Stimulated activated naive B cell treated with anti-CD40 and anti-IgM and Interleukin-4, amounts not matched to agents 10 μg/mL and 1 μg/mL and 100 μg/mL, for 72 hours (primary cell): ENCODE results near the gene ATXN7L1.
A peak's percentile ranks its signal among the peaks of the same experiment; 100 is the strongest.
"Not testable (repeated sequence)": the region's sequence is repeated elsewhere in the genome, so short reads cannot be mapped to it uniquely, and the experiment has no call there.

ENCODE experiments used
- ATAC-seq, 2 donors: fragments of 150-1000 bp; cut with Tn5 transposase; replicated peaks; 2 replicates each; pipeline ENCODE4 v1.10.0; 2021; ENCODE audit warnings: moderate library complexity in 1 of 2
- DNase-seq: peaks from one replicate; pipeline ENCODE4 v3.0.0; 2021
- H3K27ac Mint-ChIP-seq: one replicate; pipeline ENCODE4 v1.8.0; 2022; ENCODE audit warnings: mild to moderate bottlenecking, mixed read lengths
- H3K27me3 Mint-ChIP-seq, 2 donors: one replicate each; pipeline ENCODE4 v1.8.0; 2022; ENCODE audit warnings: mixed read lengths in 2 of 2
- H3K36me3 Mint-ChIP-seq, 2 donors: one replicate each; pipeline ENCODE4 v1.8.0; 2022; ENCODE audit warnings: mixed read lengths in 2 of 2, mild to moderate bottlenecking in 1 of 2
- H3K4me1 Mint-ChIP-seq, 2 donors: one replicate each; pipeline ENCODE4 v1.8.0; 2022; ENCODE audit warnings: mixed read lengths in 2 of 2, mild to moderate bottlenecking in 1 of 2
- H3K4me3 Mint-ChIP-seq, 2 donors: one replicate each; pipeline ENCODE4 v1.8.0; 2022; ENCODE audit warnings: mild to moderate bottlenecking in 2 of 2, mixed read lengths in 2 of 2, moderate library complexity in 1 of 2
- H3K9me3 Mint-ChIP-seq, 2 donors: one replicate each; pipeline ENCODE4 v1.8.0; 2022; ENCODE audit warnings: mixed read lengths in 2 of 2, mild to moderate bottlenecking in 1 of 2

The ATXN7L1 gene

DNA sequence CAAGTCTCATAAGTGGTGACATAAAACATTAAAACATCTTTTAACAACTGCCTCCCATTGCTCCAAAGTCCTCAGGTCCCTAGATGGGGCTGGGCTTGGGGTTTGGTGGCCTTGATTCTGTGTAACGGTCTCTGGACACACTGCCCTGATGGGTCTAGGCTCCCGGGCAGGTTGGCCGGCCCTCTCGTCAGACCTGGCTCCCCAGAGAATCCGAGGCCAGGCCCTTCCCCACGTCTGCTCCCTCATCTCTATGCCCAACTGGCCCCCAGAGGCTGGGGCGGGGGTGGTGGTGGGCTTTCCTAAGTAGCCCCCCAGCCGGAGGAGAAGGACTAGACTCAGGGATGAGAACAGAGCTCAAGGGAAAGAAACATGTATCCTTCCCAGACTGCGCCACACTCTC lies 263.6 kb downstream of the ATXN7L1 start:
- H3K4me1 Mint-ChIP-seq, result no peaks in the 10 kb centered on the region
- ATAC-seq, result no peak
- DNase-seq, result no peak
- no peaks in the 10 kb centered on the region for H3K9me3 Mint-ChIP-seq
- no peaks in the 10 kb centered on the region for H3K27me3 Mint-ChIP-seq
- peaks cover 12 to 45% of the 10 kb centered on the region in 2 donors for H3K36me3 Mint-ChIP-seq
- no peak overlapping the region for H3K27ac Mint-ChIP-seq
- no peak overlapping the region for H3K4me3 Mint-ChIP-seq

DNA sequence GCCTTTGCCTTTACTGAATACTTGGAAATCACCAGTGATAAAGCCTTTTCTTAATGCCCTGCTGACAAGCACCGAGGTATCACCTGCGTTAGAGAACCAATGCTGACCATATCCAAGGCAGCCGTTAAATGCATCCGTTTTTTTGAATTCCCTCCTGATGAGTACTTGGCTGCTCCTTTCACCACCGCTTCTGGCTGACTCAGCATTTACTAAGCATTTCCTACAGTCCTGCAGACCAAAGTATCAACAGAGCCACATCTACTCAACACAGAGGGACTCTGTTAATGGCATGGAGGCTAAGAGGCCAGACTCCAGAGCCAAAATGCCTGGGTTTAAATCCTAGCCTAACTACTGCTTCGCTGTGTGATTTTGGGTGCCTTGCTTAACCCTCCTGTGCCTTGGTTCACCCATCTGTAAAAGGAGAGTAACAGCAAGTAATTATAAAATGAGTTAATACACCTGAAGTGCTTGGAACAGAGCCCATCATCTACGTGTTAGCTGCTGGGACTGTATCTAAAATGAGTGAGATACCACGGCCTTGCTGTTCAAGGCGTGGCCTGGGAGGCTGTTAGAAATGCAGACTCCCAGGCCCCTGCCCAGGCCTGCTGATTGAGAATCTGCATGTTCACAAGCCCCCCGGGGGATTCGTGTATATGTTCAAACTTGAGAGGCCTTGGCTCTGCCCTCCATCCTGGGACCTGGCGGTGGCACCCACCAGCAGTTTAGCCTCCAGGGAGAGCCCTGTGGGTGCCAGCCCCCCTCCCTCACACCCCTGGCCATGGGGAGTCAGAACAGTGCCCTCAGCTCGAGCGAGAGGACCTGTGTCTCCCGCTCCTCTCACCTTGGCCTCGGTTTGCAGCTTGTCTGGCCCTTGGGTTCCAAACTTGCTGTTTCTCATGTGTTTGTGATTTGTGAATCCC lies 264.3 kb downstream of the ATXN7L1 start:
- no peaks in the 10 kb centered on the region for H3K4me1 Mint-ChIP-seq
- no peaks in the 10 kb centered on the region for H3K9me3 Mint-ChIP-seq
- DNase-seq (no peak), ATAC-seq (no peak)
- H3K27me3 Mint-ChIP-seq, result no peaks in the 10 kb centered on the region
- H3K4me3 Mint-ChIP-seq, result no peak overlapping the region
- H3K36me3 Mint-ChIP-seq, result peaks cover 11 to 47% of the 10 kb centered on the region in 2 donors
- H3K27ac Mint-ChIP-seq, result peak overlapping the region; percentile 28

DNA sequence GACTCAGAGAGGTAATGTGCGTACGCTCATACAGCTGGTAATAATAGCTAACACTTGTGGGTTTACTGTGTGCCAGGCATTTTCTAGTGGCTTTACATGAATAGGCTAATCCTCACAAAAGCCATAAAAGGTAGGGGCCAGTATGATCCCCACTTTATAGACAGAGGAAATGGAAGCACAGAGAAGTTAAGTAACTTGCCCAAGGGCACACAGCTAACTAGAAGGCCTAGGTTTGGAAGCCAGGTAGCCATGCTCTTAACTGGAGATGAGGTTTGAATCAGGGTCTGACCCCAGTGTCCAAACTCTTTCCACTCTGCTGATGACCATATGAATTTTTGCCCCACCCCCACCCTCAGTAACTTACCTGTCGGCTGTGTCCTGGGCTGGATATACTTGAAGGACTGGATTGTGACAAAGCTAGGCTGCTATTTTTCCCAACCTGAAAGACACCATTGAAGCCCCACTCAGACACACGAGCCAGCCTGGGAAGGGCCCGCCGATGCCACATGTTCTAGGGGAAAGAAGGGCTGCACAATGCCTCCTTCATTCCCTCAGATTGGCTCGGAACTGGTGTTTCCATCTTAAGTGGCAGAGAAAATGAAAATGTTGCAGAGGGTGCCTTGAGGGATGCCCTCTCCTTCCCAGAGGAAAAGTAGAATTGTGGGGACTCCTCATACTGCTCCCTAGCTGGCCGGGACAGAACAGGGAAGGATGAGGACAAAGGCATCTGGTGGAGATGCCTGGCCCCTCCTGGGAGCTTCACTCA lies 266.1 kb downstream of the ATXN7L1 start:
- Mint-ChIP-seq H3K27me3 (no peaks in the 10 kb centered on the region), H3K4me1 (no peaks in the 10 kb centered on the region), H3K27ac (no peak overlapping the region), H3K36me3 (peaks cover 10 to 44% of the 10 kb centered on the region in 2 donors), H3K4me3 (no peak overlapping the region), H3K9me3 (no peaks in the 10 kb centered on the region)
- no peak for DNase-seq
- no peak for ATAC-seq

DNA sequence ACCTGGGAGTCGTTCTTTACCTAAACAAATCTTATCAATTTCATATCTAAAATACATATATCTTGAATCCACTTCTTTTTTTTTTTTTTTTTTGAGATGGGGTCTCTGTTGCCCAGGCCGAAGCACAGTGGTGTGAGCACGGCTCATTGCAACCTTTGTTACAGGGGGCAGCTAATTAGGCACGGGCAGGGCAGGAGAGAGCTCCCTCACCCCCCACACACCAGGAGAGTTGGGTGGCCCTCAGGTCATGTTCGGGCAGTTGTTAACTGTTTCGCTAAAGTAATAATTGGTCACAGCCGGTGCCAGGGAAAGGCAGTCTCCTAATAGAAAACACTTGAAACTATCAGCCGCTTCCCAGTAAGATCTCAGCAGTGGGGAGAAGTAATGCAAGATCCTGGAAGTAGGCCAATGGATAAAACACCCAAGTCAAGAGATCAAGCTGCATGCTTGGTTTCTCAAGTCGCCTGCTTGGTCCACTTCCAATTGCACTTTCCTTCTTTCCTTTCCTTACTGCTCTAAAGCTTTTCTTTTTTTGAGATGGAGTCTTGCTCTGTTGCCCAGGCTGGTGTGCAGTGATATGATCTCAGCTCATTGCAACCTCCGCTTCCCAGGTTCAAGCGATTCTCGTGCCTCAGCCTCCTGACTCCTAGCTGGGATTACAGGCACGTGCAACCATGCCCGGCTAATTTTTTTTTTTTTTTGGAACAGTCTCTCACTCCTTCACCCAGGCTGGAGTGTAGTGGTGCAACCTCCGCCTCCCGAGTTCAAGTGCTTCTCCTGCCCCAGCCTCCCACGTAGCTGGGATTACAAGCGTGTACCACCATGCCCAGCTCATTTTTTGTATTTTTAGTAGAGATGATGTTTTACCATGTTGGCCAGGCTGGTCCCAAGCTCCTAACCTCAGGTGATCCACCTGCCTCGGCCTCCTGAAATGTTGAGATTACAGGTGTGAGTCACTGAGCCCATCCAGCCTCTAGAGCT lies 273.8 kb downstream of the ATXN7L1 start:
- Mint-ChIP-seq H3K36me3 (peaks cover 2 to 18% of the 10 kb centered on the region in 2 donors), H3K27me3 (no peaks in the 10 kb centered on the region)
- no peak for DNase-seq

DNA sequence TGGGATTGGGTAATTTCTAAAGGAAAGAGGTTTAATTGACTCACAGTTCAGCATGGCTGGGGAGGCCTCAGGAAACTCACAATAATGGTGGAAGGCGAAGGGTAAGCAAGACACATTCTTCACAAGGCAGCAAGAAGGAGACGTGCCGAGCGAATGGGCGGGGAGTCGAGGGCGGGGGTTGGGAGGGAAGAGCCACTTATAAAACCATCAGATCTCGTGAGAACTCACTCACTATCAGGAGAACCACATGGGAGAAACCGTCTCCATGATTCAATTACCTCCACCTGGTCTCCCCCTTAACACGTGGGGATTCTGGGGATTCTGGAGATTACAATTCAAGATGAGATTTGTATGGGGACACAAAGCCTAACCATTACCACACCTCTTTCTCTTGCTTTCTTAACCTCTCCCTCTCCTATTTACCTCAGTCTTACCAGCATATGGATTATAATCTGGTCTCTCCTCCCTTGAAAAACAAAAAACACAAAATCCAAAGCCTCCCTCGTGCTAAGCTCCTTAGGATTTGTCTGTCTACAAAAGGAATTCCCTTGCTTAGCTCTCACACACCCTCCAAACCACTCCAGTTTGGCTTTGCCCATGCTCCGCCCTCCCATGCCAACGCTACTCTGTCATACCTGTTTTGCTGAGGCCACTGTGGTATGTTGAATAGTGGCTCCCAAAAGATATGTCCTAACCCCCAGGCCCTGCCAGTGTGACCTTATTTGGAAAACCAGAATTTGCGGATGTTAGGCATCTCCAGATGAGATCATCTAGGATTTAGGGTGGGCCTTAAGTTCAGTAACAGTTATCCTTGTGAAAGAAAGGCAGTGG lies 275.5 kb downstream of the ATXN7L1 start:
- H3K27me3 Mint-ChIP-seq, result peaks cover 4 to 5% of the 10 kb centered on the region in 2 donors
- no peak for ATAC-seq

More for the DNA sequence above, 273.8 kb downstream of the ATXN7L1 start:
- no peak overlapping the region for H3K4me3 Mint-ChIP-seq
- ATAC-seq, result no peak
- H3K9me3 Mint-ChIP-seq, result no peaks in the 10 kb centered on the region
- no peaks in the 10 kb centered on the region for H3K4me1 Mint-ChIP-seq
- no peak overlapping the region for H3K27ac Mint-ChIP-seq

DNA sequence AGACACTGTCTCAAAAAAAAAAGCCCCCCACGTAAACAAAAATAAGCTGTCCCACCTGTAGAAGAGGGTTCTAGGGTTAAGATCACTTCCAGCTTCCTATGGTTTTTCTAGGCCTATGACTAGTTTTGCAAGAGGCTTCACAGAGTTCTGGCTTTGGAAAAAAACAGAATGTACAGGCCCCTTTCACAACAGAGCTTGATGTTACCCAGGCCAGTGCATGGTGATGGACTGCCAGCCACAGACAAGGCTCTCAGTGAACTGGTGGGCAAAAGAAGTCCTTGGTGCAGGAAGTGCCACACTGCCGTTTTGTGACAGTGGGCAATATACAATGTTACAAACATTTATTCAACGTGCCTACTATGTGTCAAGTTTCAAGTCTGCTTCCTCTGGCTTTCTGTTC lies 276.8 kb downstream of the ATXN7L1 start:
- peaks cover 2 to 6% of the 10 kb centered on the region in 2 donors for H3K36me3 Mint-ChIP-seq
- H3K27ac Mint-ChIP-seq, result no peak overlapping the region
- H3K4me1 Mint-ChIP-seq, result no peaks in the 10 kb centered on the region

More for the DNA sequence above, 275.5 kb downstream of the ATXN7L1 start:
- H3K4me1 Mint-ChIP-seq, result no peaks in the 10 kb centered on the region
- no peak overlapping the region for H3K27ac Mint-ChIP-seq
- DNase-seq, result no peak
- no peak overlapping the region for H3K4me3 Mint-ChIP-seq
- H3K9me3 Mint-ChIP-seq, result no peaks in the 10 kb centered on the region
- peaks cover 2 to 6% of the 10 kb centered on the region in 2 donors for H3K36me3 Mint-ChIP-seq

DNA sequence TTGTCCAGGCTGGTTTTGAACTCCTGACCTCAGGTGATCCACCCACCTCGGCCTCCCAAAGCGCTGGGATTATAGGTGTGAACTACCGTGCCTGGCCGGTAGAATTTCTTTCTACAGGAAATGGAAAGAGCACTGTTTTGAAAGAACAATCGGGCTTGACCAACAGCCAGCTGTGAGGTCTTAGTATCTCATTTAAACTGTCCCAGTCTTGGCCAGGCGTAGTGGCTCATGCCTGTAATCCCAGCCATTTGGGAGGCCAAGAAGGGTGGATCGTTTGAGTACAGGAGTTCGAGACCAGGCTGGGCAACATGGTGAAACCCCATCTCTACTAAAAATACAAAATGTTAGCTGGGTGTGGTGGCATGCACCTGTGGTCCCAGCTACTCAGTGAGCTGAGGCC lies 277.3 kb downstream of the ATXN7L1 start:
- H3K9me3 Mint-ChIP-seq, ATAC-seq, H3K27me3 Mint-ChIP-seq, H3K27ac Mint-ChIP-seq, H3K36me3 Mint-ChIP-seq, H3K4me3 Mint-ChIP-seq, DNase-seq, H3K4me1 Mint-ChIP-seq: not testable (repeated sequence)

More for the DNA sequence above, 276.8 kb downstream of the ATXN7L1 start:
- H3K9me3 Mint-ChIP-seq, result no peaks in the 10 kb centered on the region
- ATAC-seq (no peak), DNase-seq (no peak)
- H3K4me3 Mint-ChIP-seq, result no peak overlapping the region
- H3K27me3 Mint-ChIP-seq, result peaks cover 4 to 5% of the 10 kb centered on the region in 2 donors

DNA sequence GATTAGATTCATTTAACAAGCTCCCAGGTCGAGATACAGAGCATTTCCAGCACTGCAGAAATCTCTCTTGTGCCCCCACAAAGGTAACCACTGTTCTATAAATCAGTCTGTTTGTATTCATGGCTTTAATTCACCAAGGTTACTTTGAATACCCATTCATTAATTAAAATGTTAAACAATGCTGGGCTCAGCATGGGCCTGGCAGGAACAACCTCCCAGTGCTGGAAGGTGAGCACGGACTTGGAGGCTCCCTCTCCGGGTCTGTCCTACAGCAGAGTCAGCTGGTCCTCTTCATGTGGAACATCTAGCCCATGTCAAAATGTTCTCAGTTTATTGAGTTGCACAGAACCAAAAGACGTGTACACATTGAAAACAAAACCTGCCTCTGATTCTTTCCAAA lies 279.5 kb downstream of the ATXN7L1 start:
- no peak for DNase-seq
- no peak for ATAC-seq
- H3K27ac Mint-ChIP-seq, result no peak overlapping the region
- H3K36me3 Mint-ChIP-seq, result no peaks in the 10 kb centered on the region
- H3K4me1 Mint-ChIP-seq, result no peaks in the 10 kb centered on the region
- no peaks in the 10 kb centered on the region for H3K9me3 Mint-ChIP-seq
- H3K27me3 Mint-ChIP-seq, result peaks cover 4 to 5% of the 10 kb centered on the region in 2 donors
- H3K4me3 Mint-ChIP-seq, result no peak overlapping the region

DNA sequence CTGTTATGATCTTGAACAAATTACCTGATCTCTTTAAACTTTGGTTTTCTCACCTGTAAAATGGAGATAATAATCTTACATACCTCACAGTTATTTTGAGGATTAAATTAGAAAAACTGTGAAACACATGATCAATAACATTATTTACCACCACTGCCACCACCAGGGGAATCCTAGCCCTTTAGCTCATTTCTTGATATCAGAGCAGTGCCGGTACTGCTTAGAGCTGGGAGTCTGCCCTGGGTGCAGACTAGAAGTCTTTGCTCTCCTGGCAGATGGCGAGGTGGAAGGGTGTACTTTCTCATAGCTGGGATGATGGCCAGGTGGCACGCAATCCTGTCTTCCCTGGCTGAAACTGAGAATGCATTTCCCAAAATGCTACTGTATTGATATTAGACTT lies 282.4 kb downstream of the ATXN7L1 start:
- Mint-ChIP-seq H3K4me3 (no peak overlapping the region), H3K9me3 (no peaks in the 10 kb centered on the region), H3K36me3 (no peaks in the 10 kb centered on the region), H3K4me1 (peaks cover 5 to 6% of the 10 kb centered on the region in 2 donors), H3K27me3 (peaks cover 4 to 5% of the 10 kb centered on the region in 2 donors), H3K27ac (no peak overlapping the region)
- DNase-seq (no peak), ATAC-seq (no peak)

DNA sequence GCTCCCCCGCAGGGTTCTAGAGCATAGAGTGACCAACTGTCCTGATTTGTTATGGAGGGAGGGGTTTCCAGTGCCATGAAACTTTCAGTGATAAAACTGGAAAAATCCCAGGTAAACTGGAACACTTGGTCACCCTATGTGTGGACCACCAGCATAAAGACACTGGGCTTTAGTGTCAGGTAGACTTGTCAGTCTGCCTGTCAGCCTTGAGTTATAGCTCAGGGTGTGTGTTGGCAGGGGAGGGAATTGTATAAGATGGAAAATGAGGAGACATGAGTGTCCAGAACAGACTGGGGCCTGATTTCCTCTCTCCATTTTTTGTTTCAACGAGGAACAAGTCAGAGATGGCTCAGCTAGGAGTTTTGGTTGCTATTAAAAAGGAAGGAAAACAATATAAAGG lies 284.9 kb downstream of the ATXN7L1 start:
- no peak overlapping the region for H3K4me3 Mint-ChIP-seq
- DNase-seq (no peak), ATAC-seq (no peak)
- H3K9me3 Mint-ChIP-seq, result no peaks in the 10 kb centered on the region
- peaks cover 11 to 17% of the 10 kb centered on the region in 2 donors for H3K4me1 Mint-ChIP-seq
- no peak overlapping the region for H3K27ac Mint-ChIP-seq
- no peaks in the 10 kb centered on the region for H3K27me3 Mint-ChIP-seq
- no peaks in the 10 kb centered on the region for H3K36me3 Mint-ChIP-seq

DNA sequence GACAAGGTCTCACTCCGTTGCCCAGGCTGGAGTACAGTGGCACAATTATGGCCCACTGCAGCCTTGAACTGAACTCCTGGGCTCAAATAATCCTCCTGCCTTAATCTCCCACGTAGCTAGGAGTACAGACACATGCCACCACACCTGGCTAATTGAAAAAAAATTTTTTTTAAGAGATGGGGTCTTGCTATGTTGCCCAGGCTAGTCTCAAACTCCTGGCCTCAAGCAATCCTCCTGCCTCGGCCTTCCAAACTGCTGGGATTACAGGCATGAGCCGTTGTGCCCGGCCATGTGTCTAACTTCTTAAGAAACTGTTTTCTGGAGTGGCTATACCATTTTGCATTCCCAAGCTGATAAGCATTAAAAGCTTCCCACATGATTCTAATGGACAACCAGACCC lies 285.6 kb downstream of the ATXN7L1 start:
- ATAC-seq (no peak), DNase-seq (no peak)
- H3K27ac Mint-ChIP-seq, result no peak overlapping the region
- H3K36me3 Mint-ChIP-seq, result no peaks in the 10 kb centered on the region
- no peaks in the 10 kb centered on the region for H3K27me3 Mint-ChIP-seq
- peaks cover 14 to 17% of the 10 kb centered on the region in 2 donors for H3K4me1 Mint-ChIP-seq
- H3K4me3 Mint-ChIP-seq, result no peak overlapping the region
- no peaks in the 10 kb centered on the region for H3K9me3 Mint-ChIP-seq

DNA sequence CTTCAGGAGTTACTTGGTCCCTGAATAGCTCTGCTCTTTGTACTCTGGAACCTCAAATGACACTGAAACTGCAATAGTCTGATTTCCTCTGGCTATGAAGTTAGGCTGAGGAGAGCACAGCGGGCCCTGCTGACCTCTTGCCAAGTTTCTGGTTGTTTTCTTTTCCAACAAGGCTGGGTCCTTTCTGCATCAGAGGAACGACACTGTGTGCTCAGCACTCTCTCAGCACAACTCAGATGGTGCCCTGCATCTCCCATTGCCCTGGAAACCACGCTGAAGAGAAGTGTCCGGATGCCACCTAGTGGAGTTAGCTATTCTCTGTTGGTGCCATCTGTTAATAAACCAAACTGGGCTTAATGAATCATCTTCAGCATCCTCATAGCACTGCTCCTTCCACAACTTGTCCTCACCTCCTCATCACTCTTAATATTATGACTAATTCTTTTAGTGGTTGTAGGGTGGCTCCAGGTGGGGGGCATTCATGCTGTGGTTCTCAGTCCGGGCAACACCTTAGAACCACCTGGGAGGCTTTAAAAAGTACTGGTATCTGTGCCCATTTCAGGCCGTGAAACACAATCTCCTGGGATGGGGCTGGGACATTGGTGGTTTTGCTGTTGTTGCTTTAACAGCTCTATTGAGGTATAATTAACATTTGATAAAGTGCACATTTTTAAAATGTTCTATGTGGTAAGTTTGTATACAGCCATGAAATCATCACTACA lies 286.9 kb downstream of the ATXN7L1 start:
- ATAC-seq (peak; percentile 97 to 98), DNase-seq (peak; percentile 35)
- peaks cover 2 to 3% of the 10 kb centered on the region in 2 donors for H3K36me3 Mint-ChIP-seq
- peak overlapping the region; percentile 81 for H3K27ac Mint-ChIP-seq
- no peak overlapping the region for H3K4me3 Mint-ChIP-seq
- H3K4me1 Mint-ChIP-seq, result peaks cover 14 to 17% of the 10 kb centered on the region in 2 donors
- no peaks in the 10 kb centered on the region for H3K27me3 Mint-ChIP-seq
- H3K9me3 Mint-ChIP-seq, result peaks cover 2 to 3% of the 10 kb centered on the region in 2 donors
